Esophagus squamous epithelium (tissue), 4 donors: ENCODE results near the gene CCL3.
"Not testable (repeated sequence)": the region's sequence is repeated elsewhere in the genome, so short reads cannot be mapped to it uniquely, and the experiment has no call there.

Source experiments
- POLR2A ChIP-seq, 4 donors: fragments of 450-650 bp; IDR thresholded peaks; one replicate each; pipeline ENCODE4 v1.6.1; 2017; ENCODE audit warnings: antibody characterized with exemption in 4 of 4, mild to moderate bottlenecking in 4 of 4, moderate library complexity in 3 of 4
- TF ChIP-seq, protein P1 (sequence below), 6 experiments: fragments of 450-650 bp in 4 of 6; fragments of 200-600 bp in 2 of 6; sonication (generic) in 2 of 6; IDR thresholded peaks; one replicate each; pipeline ENCODE4 v1.5.1; 2016 to 2019; ENCODE audit warnings: antibody characterized with exemption in 6 of 6, mild to moderate bottlenecking in 4 of 6, moderate library complexity in 4 of 6

GRCh38 chr17:36092715-36093114, 2.8 kb upstream of the CCL3 start:
- TF ChIP-seq, protein P1, sequence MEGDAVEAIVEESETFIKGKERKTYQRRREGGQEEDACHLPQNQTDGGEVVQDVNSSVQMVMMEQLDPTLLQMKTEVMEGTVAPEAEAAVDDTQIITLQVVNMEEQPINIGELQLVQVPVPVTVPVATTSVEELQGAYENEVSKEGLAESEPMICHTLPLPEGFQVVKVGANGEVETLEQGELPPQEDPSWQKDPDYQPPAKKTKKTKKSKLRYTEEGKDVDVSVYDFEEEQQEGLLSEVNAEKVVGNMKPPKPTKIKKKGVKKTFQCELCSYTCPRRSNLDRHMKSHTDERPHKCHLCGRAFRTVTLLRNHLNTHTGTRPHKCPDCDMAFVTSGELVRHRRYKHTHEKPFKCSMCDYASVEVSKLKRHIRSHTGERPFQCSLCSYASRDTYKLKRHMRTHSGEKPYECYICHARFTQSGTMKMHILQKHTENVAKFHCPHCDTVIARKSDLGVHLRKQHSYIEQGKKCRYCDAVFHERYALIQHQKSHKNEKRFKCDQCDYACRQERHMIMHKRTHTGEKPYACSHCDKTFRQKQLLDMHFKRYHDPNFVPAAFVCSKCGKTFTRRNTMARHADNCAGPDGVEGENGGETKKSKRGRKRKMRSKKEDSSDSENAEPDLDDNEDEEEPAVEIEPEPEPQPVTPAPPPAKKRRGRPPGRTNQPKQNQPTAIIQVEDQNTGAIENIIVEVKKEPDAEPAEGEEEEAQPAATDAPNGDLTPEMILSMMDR (IDR thresholded peaks at IDR 0.05), result not testable (repeated sequence)
- TF ChIP-seq POLR2A (IDR thresholded peaks at IDR 0.05), result not testable (repeated sequence)
